ENCODE measurements around the gene EPHA3.
A peak's percentile ranks its signal among the peaks of the same experiment; 100 is the strongest.

DNA sequence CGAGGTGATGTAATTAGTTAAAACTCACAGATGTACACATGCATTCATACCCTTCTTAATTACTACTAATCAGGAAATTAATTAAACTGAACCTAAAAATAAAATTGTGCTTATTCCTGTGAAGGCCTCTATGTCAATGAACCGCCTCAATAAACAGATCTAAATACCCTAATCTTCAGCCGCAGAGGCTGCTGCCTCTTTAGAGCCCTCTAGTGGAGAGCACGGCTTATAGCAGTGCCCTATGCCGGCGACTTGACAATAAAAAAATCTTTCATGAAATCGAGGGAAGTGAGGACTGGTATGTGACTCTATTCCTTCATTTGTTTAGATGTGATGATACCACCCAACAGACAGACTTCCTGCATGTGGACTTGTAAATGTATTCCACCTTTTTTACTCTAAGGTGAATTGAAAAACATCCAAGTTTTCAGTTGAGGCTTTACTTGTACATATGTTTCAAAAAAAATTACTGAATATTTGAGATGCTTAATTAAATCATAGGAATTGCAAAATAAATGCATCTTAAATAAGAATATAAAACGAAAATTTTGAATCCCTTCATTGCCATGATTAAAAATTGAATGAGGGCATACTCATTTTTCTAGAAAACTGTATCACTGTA, 8.3 kb upstream of the EPHA3 start:
- TF ChIP-seq MYC (IDR thresholded peaks at IDR 0.05; ENCODE audit: low read depth, low read length) (no peak), POLR2A (IDR thresholded peaks at IDR 0.05; ENCODE audit: extremely low read depth, insufficient read length) (no peak)
- TF ChIP-seq, protein P1, sequence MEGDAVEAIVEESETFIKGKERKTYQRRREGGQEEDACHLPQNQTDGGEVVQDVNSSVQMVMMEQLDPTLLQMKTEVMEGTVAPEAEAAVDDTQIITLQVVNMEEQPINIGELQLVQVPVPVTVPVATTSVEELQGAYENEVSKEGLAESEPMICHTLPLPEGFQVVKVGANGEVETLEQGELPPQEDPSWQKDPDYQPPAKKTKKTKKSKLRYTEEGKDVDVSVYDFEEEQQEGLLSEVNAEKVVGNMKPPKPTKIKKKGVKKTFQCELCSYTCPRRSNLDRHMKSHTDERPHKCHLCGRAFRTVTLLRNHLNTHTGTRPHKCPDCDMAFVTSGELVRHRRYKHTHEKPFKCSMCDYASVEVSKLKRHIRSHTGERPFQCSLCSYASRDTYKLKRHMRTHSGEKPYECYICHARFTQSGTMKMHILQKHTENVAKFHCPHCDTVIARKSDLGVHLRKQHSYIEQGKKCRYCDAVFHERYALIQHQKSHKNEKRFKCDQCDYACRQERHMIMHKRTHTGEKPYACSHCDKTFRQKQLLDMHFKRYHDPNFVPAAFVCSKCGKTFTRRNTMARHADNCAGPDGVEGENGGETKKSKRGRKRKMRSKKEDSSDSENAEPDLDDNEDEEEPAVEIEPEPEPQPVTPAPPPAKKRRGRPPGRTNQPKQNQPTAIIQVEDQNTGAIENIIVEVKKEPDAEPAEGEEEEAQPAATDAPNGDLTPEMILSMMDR (IDR thresholded peaks at IDR 0.05; ENCODE audit: low read depth, low read length), result peak; percentile 84
- TF ChIP-seq, protein P2, sequence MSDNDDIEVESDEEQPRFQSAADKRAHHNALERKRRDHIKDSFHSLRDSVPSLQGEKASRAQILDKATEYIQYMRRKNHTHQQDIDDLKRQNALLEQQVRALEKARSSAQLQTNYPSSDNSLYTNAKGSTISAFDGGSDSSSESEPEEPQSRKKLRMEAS (IDR thresholded peaks at IDR 0.05; ENCODE audit: low read depth, low read length), result no peak
